HFF-Myc (cell line): Measurements from ENCODE around the gene IL24.

Experiments used
- DNase-seq: peaks from one replicate; pipeline ENCODE4 v3.0.0-alpha.2; 2011; ENCODE audit warnings: low read depth; ENCODE audit errors: extremely low read depth
- H3K4me3 ChIP-seq: replicated peaks from 2 replicates; pipeline ENCODE4 v1.5.1; 2011; ENCODE audit warnings: low read depth, mild to moderate bottlenecking, control low read depth, low read length
- CTCF ChIP-seq: IDR thresholded peaks from 2 replicates; pipeline ENCODE4 v1.5.1; 2012; ENCODE audit warnings: mild to moderate bottlenecking, low read depth, low read length, control low read depth; ENCODE audit errors: missing control alignments

Gene IL24

GRCh38 chr1:206944703-206945102 is 47.5 kb downstream of the IL24 start:
- no peak for DNase-seq
- no peak overlapping the region for H3K4me3 ChIP-seq
- TF ChIP-seq CTCF, result no peak

GRCh38 chr1:206945779-206946178 is 48.5 kb downstream of the IL24 start:
- DNase-seq, result no peak
- TF ChIP-seq CTCF, result no peak
- H3K4me3 ChIP-seq, result no peak overlapping the region

GRCh38 chr1:206946261-206946660 is 49.0 kb downstream of the IL24 start, which contains the start of gene PIGR:
Gene PIGR, minus strand, starts transcription at chr1:206946466. Its CDS starts 5,935 bp downstream, at chr1:206940531.
- DNase-seq, result no peak
- no peak for TF ChIP-seq CTCF
- no peak within 1 kb of the TSS for H3K4me3 ChIP-seq

- DNase-seq, result no peak
- H3K4me3 ChIP-seq, result no peak overlapping the region
Observed at GRCh38 chr1:206947255-206947654, 50.0 kb downstream of the IL24 start.

GRCh38 chr1:206949208-206949607 is 52.0 kb downstream of the IL24 start:
- no peak overlapping the region for H3K4me3 ChIP-seq
- DNase-seq, result no peak
- no peak for TF ChIP-seq CTCF

More at GRCh38 chr1:206947255-206947654, 50.0 kb downstream of the IL24 start:
- no peak for TF ChIP-seq CTCF

- no peak for DNase-seq
- TF ChIP-seq CTCF, result no peak
Observed at GRCh38 chr1:206949641-206950040, 52.4 kb downstream of the IL24 start.

GRCh38 chr1:206951318-206952100 is 54.3 kb downstream of the IL24 start:
- TF ChIP-seq CTCF, result no peak
- DNase-seq, result no peak
- no peak overlapping the region for H3K4me3 ChIP-seq

More at GRCh38 chr1:206949641-206950040, 52.4 kb downstream of the IL24 start:
- H3K4me3 ChIP-seq, result no peak overlapping the region
